Uterus (tissue), 4 donors: ENCODE data around the gene LMLN. TPM values are rescaled to one million over a fixed set of nuclear protein-coding genes. Genes with fewer than 3 reads are reported as not detected.
"Not testable (repeated sequence)": the region's sequence is repeated elsewhere in the genome, so short reads cannot be mapped to it uniquely, and the experiment has no call there.

ENCODE experiments used
- DNase-seq, 2 donors: peaks; one replicate each; pipeline ENCODE4 v3.0.0-alpha.2; 2019 to 2020
- H3K27ac ChIP-seq, 2 donors: fragments of 200-600 bp; sonication (generic); 1 replicate in 1 of 2; 2 replicates in 1 of 2; pipeline ENCODE4 v1.5.1; 2016 to 2018
- H3K27me3 ChIP-seq, 2 donors: fragments of 200-600 bp; sonication (generic); one replicate each; pipeline ENCODE4 v1.5.1; 2018 to 2019; ENCODE audit warnings: control low read depth in 1 of 2
- H3K36me3 ChIP-seq, 2 donors: fragments of 200-600 bp; sonication (generic); one replicate each; pipeline ENCODE4 v1.5.1; 2019; ENCODE audit warnings: control low read depth in 1 of 2
- H3K4me1 ChIP-seq, 2 donors: fragments of 200-600 bp; sonication (generic); one replicate each; pipeline ENCODE4 v1.5.1; 2018 to 2019; ENCODE audit warnings: control low read depth in 1 of 2
- H3K4me3 ChIP-seq, 2 donors: fragments of 200-600 bp; sonication (generic); 1 replicate in 1 of 2; 2 replicates in 1 of 2; pipeline ENCODE4 v1.5.1; 2018 to 2019; ENCODE audit warnings: mild to moderate bottlenecking in 1 of 2
- H3K9me3 ChIP-seq, 2 donors: fragments of 200-600 bp; sonication (generic); one replicate each; pipeline ENCODE4 v1.5.1; 2019; ENCODE audit warnings: control low read depth in 1 of 2
- POLR2A ChIP-seq, 2 donors: fragments of 450-650 bp; IDR thresholded peaks; one replicate each; pipeline ENCODE4 v1.6.1; 2016; ENCODE audit warnings: antibody characterized with exemption in 2 of 2, mild to moderate bottlenecking in 1 of 2, moderate library complexity in 1 of 2
- intact Hi-C: fragments of 100-400 bp; cut with DNase I; formaldehyde crosslinking; loops from one replicate; pipeline ENCODE4 v1.15.1; 2023; ENCODE audit warnings: low total_unique reads
- total RNA-seq, 4 donors: library from RNA; depleted of rRNA in 3 of 4; stranded (reverse); fragments of >200 nt in 3 of 4; gene quantifications; one replicate each; pipeline versions ENCODE4 v1.1.0 to v1.2.4, GENCODE V29; 2014 to 2023
- TF ChIP-seq, protein P1 (sequence below), 4 experiments: fragments of 200-600 bp in 2 of 4; fragments of 450-650 bp in 2 of 4; sonication (generic) in 2 of 4; IDR thresholded peaks; one replicate each; pipeline ENCODE4 v1.5.1; 2016 to 2019; ENCODE audit warnings: antibody characterized with exemption in 4 of 4, mild to moderate bottlenecking in 2 of 4, moderate library complexity in 1 of 4
- donor health status: DM: yes; HTN: yes; CAD: no.

LMLN gene
- total RNA-seq, 4 donors from 2014 or later, result 0.77 to 11.3 (median 6.8) TPM

GRCh38 chr3:197957790-197958133 lies 2.3 kb upstream of the LMLN start:
- H3K27me3 ChIP-seq, result no peaks in the 10 kb centered on the region
- TF ChIP-seq, protein P1, sequence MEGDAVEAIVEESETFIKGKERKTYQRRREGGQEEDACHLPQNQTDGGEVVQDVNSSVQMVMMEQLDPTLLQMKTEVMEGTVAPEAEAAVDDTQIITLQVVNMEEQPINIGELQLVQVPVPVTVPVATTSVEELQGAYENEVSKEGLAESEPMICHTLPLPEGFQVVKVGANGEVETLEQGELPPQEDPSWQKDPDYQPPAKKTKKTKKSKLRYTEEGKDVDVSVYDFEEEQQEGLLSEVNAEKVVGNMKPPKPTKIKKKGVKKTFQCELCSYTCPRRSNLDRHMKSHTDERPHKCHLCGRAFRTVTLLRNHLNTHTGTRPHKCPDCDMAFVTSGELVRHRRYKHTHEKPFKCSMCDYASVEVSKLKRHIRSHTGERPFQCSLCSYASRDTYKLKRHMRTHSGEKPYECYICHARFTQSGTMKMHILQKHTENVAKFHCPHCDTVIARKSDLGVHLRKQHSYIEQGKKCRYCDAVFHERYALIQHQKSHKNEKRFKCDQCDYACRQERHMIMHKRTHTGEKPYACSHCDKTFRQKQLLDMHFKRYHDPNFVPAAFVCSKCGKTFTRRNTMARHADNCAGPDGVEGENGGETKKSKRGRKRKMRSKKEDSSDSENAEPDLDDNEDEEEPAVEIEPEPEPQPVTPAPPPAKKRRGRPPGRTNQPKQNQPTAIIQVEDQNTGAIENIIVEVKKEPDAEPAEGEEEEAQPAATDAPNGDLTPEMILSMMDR (IDR thresholded peaks at IDR 0.05), result no peak
- no peak overlapping the region for H3K27ac ChIP-seq
- H3K9me3 ChIP-seq, result no peaks in the 10 kb centered on the region
- intact Hi-C loops, result no loop called here
- no peak for DNase-seq
- no peaks in the 10 kb centered on the region for H3K36me3 ChIP-seq
- H3K4me3 ChIP-seq, result no peak overlapping the region
- H3K4me1 ChIP-seq, result peaks cover 4 to 6% of the 10 kb centered on the region in 2 donors

- no peak overlapping the region for H3K4me3 ChIP-seq
- H3K27ac ChIP-seq, result no peak overlapping the region
- DNase-seq, result no peak
- no peaks in the 10 kb centered on the region for H3K27me3 ChIP-seq
- intact Hi-C loops, result no loop called here
- H3K36me3 ChIP-seq, result no peaks in the 10 kb centered on the region
- H3K4me1 ChIP-seq, result peaks cover under 1 to 4% of the 10 kb centered on the region in 2 donors
- no peaks in the 10 kb centered on the region for H3K9me3 ChIP-seq
- TF ChIP-seq, protein P1 (IDR thresholded peaks at IDR 0.05), result no peak
- TF ChIP-seq POLR2A (IDR thresholded peaks at IDR 0.05), result no peak
Observed at GRCh38 chr3:197958346-197958745, 1.7 kb upstream of the LMLN start.

DNA sequence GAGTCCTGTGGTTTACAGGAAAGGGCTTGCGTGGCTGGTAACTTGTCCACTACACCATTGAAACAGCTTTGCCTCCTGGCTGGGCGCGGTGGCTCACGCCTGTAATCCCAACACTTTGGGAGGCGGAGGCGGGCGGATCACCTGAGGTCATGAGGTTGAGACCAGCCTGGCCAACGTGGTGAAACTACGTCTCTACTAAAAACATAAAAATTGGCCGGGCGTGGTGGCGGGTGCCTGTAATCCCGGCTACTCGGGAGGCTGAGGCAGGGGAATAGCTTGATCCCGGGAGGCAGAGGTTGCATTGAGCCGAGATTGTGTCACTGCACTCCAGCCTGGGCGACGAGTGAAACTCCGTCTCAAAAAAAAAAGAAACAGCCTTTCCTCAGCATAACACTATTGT lies 1.2 kb upstream of the LMLN start:
- DNase-seq, H3K4me3 ChIP-seq, intact Hi-C loops, H3K36me3 ChIP-seq, H3K4me1 ChIP-seq, H3K27me3 ChIP-seq, H3K9me3 ChIP-seq: not testable (repeated sequence)
- peak overlapping the region; percentile 73 to 74 for H3K27ac ChIP-seq

DNA sequence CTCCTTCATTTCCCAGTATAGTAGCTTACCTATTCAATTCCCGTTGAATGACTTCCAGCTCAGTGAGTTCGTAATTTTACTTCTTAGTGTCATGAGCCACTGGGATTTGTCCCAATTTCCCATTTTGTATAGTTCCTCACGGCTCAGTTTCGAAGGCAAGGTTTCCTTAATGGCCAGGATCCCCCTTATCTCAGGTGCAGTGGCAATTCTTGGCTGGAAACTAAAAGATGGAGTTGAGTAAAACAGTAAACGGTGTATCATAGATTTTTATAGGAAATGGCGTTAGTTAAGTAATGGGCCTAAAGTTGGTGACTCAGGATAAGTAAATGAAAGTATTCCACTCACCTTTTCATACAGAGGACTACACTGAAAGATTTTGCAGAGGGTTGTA lies 522 bp upstream of the LMLN start:
- no peak for DNase-seq
- no peaks in the 10 kb centered on the region for H3K9me3 ChIP-seq
- H3K4me3 ChIP-seq, result peak overlapping the region; percentile 56 to 94
- H3K27me3 ChIP-seq, result no peaks in the 10 kb centered on the region
- H3K27ac ChIP-seq, result peak overlapping the region; percentile 73 to 74
- H3K4me1 ChIP-seq, result peaks cover 0 to 4% of the 10 kb centered on the region in 2 donors
- TF ChIP-seq, protein P1 (IDR thresholded peaks at IDR 0.05), result no peak
- TF ChIP-seq POLR2A (IDR thresholded peaks at IDR 0.05), result no peak
- intact Hi-C loops, result no loop called here
- no peaks in the 10 kb centered on the region for H3K36me3 ChIP-seq

GRCh38 chr3:197960694-197961581 lies 921 bp downstream of the LMLN start:
- Histone ChIP-seq H3K9me3 (no peaks in the 10 kb centered on the region), H3K27ac (peak overlapping the region; percentile 73 to 74), H3K36me3 (no peaks in the 10 kb centered on the region), H3K4me3 (peak overlapping the region; percentile 56 to 94), H3K4me1 (peaks cover 0 to 4% of the 10 kb centered on the region in 2 donors), H3K27me3 (no peaks in the 10 kb centered on the region)
- no peak for DNase-seq
- TF ChIP-seq, protein P1 (IDR thresholded peaks at IDR 0.05), result no peak
- TF ChIP-seq POLR2A (IDR thresholded peaks at IDR 0.05), result no peak
- intact Hi-C loops, result no loop called here
